Body of pancreas (tissue), 4 donors: ENCODE data around the gene CCDC182.

Experiments used
- POLR2A ChIP-seq, 3 donors: fragments of 450-650 bp; IDR thresholded peaks; one replicate each; pipeline ENCODE4 v1.6.1; 2016; ENCODE audit warnings: antibody characterized with exemption in 3 of 3, mild to moderate bottlenecking in 2 of 3
- TF ChIP-seq, protein P1 (sequence below), 7 experiments: fragments of 450-650 bp in 4 of 7; fragments of 200-600 bp in 3 of 7; sonication (generic) in 3 of 7; IDR thresholded peaks; one replicate each; pipeline ENCODE4 v1.5.1; 2016 to 2019; ENCODE audit warnings: antibody characterized with exemption in 7 of 7

DNA sequence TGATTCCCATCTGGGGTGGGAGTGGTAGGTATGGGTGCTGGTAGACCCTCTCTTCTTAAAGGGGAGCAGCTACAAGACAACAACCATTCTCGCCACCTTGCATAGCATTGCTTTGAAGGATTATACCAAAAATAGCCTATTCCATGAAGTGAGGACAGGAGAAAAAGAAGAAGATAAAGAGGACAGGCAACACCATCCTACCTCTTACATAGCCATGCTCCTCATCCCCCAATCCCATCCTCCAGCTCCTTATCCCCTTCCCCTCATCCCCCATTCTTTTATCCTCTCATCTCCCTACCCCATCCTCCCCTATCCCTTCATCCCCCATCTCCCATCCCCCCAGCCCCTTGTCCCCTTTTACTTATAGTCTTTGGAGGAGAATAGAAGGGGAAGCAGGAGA lies 29.1 kb downstream of the CCDC182 start:
- TF ChIP-seq, protein P1, sequence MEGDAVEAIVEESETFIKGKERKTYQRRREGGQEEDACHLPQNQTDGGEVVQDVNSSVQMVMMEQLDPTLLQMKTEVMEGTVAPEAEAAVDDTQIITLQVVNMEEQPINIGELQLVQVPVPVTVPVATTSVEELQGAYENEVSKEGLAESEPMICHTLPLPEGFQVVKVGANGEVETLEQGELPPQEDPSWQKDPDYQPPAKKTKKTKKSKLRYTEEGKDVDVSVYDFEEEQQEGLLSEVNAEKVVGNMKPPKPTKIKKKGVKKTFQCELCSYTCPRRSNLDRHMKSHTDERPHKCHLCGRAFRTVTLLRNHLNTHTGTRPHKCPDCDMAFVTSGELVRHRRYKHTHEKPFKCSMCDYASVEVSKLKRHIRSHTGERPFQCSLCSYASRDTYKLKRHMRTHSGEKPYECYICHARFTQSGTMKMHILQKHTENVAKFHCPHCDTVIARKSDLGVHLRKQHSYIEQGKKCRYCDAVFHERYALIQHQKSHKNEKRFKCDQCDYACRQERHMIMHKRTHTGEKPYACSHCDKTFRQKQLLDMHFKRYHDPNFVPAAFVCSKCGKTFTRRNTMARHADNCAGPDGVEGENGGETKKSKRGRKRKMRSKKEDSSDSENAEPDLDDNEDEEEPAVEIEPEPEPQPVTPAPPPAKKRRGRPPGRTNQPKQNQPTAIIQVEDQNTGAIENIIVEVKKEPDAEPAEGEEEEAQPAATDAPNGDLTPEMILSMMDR (IDR thresholded peaks at IDR 0.05) = no peak
- no peak for TF ChIP-seq POLR2A (IDR thresholded peaks at IDR 0.05)
